ENCODE data around the gene SLC22A3.

SLC22A3 gene

DNA sequence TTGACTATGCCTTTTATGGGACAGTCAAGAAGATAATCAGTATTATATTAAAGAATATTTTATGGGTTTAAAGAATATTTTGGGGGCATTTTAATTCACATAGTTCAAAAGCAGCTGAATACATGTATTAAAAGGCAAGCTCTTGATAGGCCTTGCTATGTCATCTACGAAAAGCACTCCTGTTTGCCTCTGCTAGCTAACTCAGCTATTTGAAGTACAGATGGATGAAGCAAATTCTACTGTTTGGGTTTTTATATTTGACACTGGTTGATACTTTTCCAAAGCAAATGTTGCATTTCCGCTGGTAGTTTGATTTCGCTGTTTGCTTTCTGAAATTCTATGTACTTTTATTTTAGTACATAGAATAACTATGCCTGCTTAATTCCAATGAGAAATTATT lies 47.0 kb downstream of the SLC22A3 start:
- H3K4me3 ChIP-seq (ENCODE audit: low read length): no peak overlapping the region
- no peak for TF ChIP-seq ZNF274 (IDR thresholded peaks at IDR 0.05; ENCODE audit: low read depth, low read length)

- TF ChIP-seq ZNF274 (IDR thresholded peaks at IDR 0.05; ENCODE audit: low read depth, low read length): no peak
- H3K4me3 ChIP-seq (ENCODE audit: low read length): no peak overlapping the region
Observed at GRCh38 chr6:160396292-160396691, 48.1 kb downstream of the SLC22A3 start.

DNA sequence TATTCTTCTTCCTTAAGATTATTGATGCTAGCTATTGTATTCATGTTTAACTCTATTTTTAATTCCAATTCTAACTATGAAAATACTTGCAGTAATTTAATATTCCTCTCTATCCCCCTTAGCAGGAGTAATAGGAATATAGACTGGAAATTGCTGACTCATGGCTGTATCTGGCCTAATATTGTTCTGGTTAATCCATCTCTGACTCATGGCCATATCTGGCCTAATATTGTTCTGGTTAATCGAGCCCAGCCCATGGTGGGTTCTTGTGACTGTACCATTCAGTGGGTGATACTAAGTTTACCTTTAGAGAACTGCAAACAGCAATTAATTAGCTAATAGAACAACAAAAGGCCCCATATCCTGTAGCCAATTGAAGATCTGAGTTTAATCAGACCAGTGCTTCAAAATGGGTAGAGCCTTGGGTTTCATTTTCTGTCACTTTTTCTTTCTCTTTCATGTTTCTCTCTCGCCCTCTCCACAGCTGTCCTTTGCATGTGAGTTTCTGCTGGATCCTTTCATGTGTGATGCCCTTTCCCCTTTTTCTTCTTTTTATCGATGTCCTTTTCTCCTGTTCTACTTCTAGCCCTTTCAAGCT lies 50.6 kb downstream of the SLC22A3 start:
- no peak overlapping the region for H3K4me3 ChIP-seq (ENCODE audit: low read length)
- no peak for TF ChIP-seq ZNF274 (IDR thresholded peaks at IDR 0.05; ENCODE audit: low read depth, low read length)

- no peak overlapping the region for H3K4me3 ChIP-seq (ENCODE audit: low read length)
- no peak for TF ChIP-seq ZNF274 (IDR thresholded peaks at IDR 0.05; ENCODE audit: low read depth, low read length)
Observed at GRCh38 chr6:160400446-160400845, 52.3 kb downstream of the SLC22A3 start.

DNA sequence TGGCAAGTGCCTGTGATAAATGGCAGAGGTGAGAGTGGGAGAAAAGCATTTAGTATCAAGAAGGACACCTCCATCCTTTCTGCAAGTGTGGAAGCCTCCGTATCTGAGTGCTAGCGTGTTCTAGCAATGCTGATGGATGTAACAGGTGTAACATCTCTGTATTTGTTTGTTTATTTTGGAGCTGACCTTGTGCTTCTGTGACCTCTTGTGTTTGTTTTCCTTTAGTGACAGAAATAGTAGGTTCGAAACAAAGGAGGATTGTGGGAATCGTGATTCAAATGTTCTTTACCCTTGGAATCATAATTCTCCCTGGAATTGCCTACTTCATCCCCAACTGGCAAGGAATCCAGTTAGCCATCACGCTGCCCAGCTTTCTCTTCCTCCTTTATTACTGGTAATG lies 60.4 kb downstream of the SLC22A3 start:
- no peak for TF ChIP-seq ZNF274 (IDR thresholded peaks at IDR 0.05; ENCODE audit: low read depth, low read length)
- no peak overlapping the region for H3K4me3 ChIP-seq (ENCODE audit: low read length)

- TF ChIP-seq ZNF274 (IDR thresholded peaks at IDR 0.05; ENCODE audit: low read depth, low read length): no peak
- H3K4me3 ChIP-seq (ENCODE audit: low read length): no peak overlapping the region
Observed at GRCh38 chr6:160412993-160413392, 64.8 kb downstream of the SLC22A3 start.

- no peak for TF ChIP-seq ZNF274 (IDR thresholded peaks at IDR 0.05; ENCODE audit: low read depth, low read length)
- no peak overlapping the region for H3K4me3 ChIP-seq (ENCODE audit: low read length)
Observed at GRCh38 chr6:160417146-160417545, 69.0 kb downstream of the SLC22A3 start.

DNA sequence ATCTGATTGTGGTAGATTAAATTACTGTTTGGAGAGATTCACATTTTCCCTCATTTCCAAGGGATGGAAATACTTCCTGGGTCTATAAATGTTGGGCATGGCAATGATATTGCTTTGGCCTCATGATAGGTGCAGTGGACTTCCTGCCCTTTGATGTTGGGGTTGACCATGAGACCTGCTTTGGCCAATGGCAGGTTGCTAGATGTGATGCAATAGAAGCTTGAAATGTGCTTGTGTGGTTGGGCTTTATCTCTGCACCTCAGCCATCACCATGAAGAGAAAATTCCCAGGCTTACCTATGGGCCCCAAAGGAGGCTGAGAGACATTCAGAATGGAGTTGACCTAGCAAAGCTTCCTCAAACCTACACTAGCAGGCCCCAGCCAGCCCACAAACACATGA lies 69.4 kb downstream of the SLC22A3 start:
- no peak overlapping the region for H3K4me3 ChIP-seq (ENCODE audit: low read length)
- no peak for TF ChIP-seq ZNF274 (IDR thresholded peaks at IDR 0.05; ENCODE audit: low read depth, low read length)

GRCh38 chr6:160418370-160418769 lies 70.2 kb downstream of the SLC22A3 start:
- no peak for TF ChIP-seq ZNF274 (IDR thresholded peaks at IDR 0.05; ENCODE audit: low read depth, low read length)
- no peak overlapping the region for H3K4me3 ChIP-seq (ENCODE audit: low read length)

- TF ChIP-seq ZNF274 (IDR thresholded peaks at IDR 0.05; ENCODE audit: low read depth, low read length): no peak
- no peak overlapping the region for H3K4me3 ChIP-seq (ENCODE audit: low read length)
Observed at GRCh38 chr6:160419488-160419887, 71.3 kb downstream of the SLC22A3 start.

DNA sequence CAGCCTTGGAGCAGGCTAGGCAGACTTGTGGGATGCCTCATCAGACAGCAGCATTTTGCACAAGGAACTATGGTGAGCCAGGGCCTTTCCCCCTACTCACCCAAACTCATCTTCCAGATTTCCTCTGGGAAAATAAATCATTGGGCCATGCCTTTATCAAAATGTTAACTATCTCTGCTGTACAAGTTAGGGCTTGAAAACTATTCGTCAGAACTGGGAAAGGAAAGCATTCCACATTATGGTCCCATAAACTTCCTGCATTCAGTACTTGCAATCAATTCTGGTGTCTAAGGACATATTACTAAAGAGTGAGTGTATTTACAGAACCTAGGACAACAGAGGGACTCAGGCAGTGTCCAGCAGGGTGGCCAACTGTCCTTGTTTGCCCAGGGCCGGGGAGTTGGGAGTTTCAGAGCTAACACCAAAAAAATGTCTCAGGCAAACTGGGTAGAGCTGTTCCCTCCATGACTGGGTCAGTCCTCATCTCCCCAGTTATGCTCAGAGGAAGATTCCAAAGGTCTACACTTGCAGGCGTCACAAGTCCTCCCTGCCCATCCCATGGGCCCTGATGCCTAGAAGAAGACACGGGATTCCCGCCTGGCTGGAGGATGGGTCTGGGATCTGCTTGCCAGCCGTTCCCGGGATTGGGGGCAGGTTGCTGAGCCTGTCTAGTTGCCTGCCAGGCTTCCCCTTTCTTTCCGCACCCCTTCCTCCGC lies 72.2 kb downstream of the SLC22A3 start:
- TF ChIP-seq ZNF274 (IDR thresholded peaks at IDR 0.05; ENCODE audit: low read depth, low read length): no peak
- no peak overlapping the region for H3K4me3 ChIP-seq (ENCODE audit: low read length)

DNA sequence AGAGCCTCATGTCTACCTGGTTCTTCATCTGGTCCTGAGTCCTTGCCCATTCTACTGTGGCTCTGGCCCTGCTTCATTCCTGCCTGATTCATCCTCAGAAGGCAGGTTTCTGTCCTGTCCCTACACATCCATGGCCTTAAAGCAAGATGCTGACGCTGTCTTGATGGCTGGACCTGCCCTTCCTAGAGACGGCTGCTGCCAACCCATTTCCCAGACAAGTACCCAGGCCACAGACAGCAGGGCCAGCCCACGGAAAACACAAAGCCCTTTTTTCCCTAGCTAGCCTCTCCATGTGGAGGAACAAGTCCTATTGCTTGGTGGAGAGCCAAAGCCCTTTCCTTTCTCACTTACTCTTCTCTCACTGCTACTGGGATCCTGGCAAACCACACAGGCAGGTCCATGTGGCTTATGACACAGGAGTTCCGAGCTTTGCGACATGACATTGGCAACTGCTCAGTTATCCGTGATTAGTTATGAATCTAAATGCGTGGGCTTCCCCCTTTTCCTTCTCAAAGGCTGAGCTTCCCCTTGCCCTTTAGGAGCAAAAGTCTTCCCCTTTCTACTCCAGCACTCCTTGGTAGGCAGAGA lies 72.9 kb downstream of the SLC22A3 start:
- no peak for TF ChIP-seq ZNF274 (IDR thresholded peaks at IDR 0.05; ENCODE audit: low read depth, low read length)
- H3K4me3 ChIP-seq (ENCODE audit: low read length): no peak overlapping the region

GRCh38 chr6:160421854-160422253 lies 73.7 kb downstream of the SLC22A3 start:
- H3K4me3 ChIP-seq (ENCODE audit: low read length): no peak overlapping the region
- TF ChIP-seq ZNF274 (IDR thresholded peaks at IDR 0.05; ENCODE audit: low read depth, low read length): no peak

DNA sequence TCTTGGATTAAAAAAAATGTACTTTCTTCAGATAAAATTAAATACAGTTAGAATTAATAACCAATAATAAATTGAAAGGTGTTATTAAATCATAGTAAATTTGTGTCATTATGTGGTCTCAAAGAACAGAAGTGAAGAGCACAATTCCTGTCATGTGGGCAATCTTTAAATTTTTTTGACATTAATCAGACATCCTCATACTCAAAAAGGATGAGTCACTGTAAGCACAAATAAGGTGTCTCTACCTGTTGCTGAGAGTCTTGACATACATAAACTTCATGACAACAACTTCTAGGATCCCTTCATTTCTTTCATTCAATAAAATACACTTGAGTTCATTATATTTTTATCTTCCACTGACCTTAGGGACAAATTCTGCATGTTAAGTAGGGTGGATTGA lies 76.1 kb downstream of the SLC22A3 start:
- no peak for TF ChIP-seq ZNF274 (IDR thresholded peaks at IDR 0.05; ENCODE audit: low read depth, low read length)
- H3K4me3 ChIP-seq (ENCODE audit: low read length): no peak overlapping the region

DNA sequence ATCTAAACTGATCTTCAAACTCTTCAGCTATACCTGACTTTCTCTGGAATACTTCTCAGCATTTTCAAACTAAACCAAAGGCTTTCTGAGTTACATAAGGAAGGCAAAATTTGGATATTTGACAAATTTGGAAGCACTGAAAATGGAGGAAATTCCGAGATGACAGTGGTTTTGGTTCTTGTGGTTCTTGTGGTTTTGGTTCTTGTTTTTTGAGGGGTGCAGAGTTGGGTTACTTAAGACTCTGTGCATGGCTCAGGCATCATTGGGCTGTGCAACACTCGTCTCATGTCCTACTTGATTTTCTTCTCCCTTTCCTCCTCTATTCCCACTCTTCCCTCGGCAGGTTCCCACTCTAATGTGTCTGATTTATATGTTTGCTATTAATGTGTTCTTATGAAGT lies 78.0 kb downstream of the SLC22A3 start:
- TF ChIP-seq ZNF274 (IDR thresholded peaks at IDR 0.05; ENCODE audit: low read depth, low read length): no peak
- no peak overlapping the region for H3K4me3 ChIP-seq (ENCODE audit: low read length)

Data from GM08714 (cell line).